ENCODE results near the gene WNK2.

- no peak for TF ChIP-seq CTCF (IDR thresholded peaks at IDR 0.05; ENCODE audit: insufficient read depth, low read length, poor library complexity, severe bottlenecking)
- no peak for TF ChIP-seq EZH2phosphoT487 (conservative IDR thresholded peaks at IDR 0.05; ENCODE audit: low read length)
Observed at GRCh38 chr9:93218161-93218560, 34.2 kb downstream of the WNK2 start.
